Natural killer cell treated with Interleukin-12 subunit alpha and Interleukin-12 subunit beta and Interleukin-15 and Interleukin-18, amount 100 ng/mL, for 72 hours (primary cell): ENCODE measurements around the gene MCC. TPM values are rescaled to one million over a fixed set of nuclear protein-coding genes. Genes with fewer than 3 reads are reported as not detected.

ENCODE experiments used
- ATAC-seq, 2 donors: fragments of 150-1000 bp; cut with Tn5 transposase in 1 of 2; sonication (Bioruptor Pico), chemical (Tn5 transposase) in 1 of 2; 2 replicates each; pipeline ENCODE4 v1.10.0; 2021
- DNase-seq: peaks from one replicate; pipeline ENCODE4 v3.0.0; 2022; ENCODE audit warnings: low spot score
- H3K27ac Mint-ChIP-seq, 2 donors: 1 replicate in 1 of 2; 2 replicates in 1 of 2; pipeline ENCODE4 v1.8.0; 2022; ENCODE audit warnings: mixed read lengths in 2 of 2, mild to moderate bottlenecking in 1 of 2, moderate library complexity in 1 of 2
- H3K27me3 Mint-ChIP-seq, 2 donors: 1 replicate in 1 of 2; 2 replicates in 1 of 2; pipeline ENCODE4 v1.8.0; 2022; ENCODE audit warnings: mixed read lengths in 2 of 2
- H3K36me3 Mint-ChIP-seq: one replicate; pipeline ENCODE4 v1.8.0; 2022; ENCODE audit warnings: mixed read lengths
- H3K4me1 Mint-ChIP-seq, 2 donors: 1 replicate in 1 of 2; 2 replicates in 1 of 2; pipeline ENCODE4 v1.8.0; 2022; ENCODE audit warnings: low read depth in 2 of 2, mixed read lengths in 2 of 2, mild to moderate bottlenecking in 1 of 2
- H3K4me3 Mint-ChIP-seq: one replicate; pipeline ENCODE4 v1.8.0; 2022; ENCODE audit warnings: mixed read lengths
- H3K9me3 Mint-ChIP-seq: 2 replicates; pipeline ENCODE4 v1.8.0; 2022; ENCODE audit warnings: mixed read lengths
- total RNA-seq, 2 donors: library from RNA; stranded (reverse); gene quantifications; one replicate each; pipeline ENCODE4 v1.2.3, GENCODE V29; 2022

MCC gene
- total RNA-seq, 2 donors from 2014 or later, result 0.45 to 3.8 TPM

DNA sequence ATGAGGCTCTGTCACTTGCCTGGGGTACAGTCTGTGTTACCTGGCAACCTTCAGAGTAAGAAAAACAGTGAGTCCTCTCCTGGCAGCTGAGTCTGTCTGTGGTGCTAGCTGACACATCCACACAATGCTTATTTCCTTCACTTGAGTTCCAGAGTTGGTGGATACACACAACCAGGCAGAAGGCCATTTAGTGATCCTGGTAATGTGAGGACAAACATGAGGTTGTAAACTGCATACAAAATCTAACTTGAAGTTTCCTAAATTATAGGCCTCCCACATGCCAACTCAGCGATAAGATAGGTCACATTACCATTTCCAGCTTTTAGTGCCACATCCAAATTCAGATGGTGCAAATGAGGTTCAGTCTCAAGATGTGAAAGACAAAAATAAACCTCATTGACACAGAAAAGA, 386.1 kb downstream of the MCC start:
- Mint-ChIP-seq H3K4me1 (no peaks in the 10 kb centered on the region), H3K27ac (no peak overlapping the region), H3K4me3 (no peak overlapping the region)

DNA sequence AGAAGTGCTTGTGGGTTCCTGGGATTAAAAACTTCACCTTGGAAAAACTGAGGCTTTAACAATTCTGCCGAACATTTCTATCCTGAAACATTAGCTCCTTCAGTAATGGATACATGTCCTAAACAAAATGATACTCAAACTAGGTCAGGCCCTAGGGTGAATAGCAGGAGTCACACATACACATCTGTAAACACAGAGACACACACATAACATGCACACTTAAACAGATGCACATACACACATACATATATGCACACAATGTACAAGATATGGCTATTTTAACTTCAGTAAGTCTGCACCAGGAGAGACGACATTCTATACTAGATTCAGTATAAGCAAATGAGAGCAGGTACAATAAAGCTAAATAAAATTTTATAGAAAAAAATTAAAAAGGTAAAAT, 387.3 kb downstream of the MCC start:
- H3K4me3 Mint-ChIP-seq, result no peak overlapping the region
- no peaks in the 10 kb centered on the region for H3K9me3 Mint-ChIP-seq
- H3K4me1 Mint-ChIP-seq, result no peaks in the 10 kb centered on the region
- ATAC-seq, result no peak
- no peak overlapping the region for H3K27ac Mint-ChIP-seq
- no peak for DNase-seq
- no peaks in the 10 kb centered on the region for H3K36me3 Mint-ChIP-seq
- H3K27me3 Mint-ChIP-seq, result no peaks in the 10 kb centered on the region

More for the DNA sequence above, 386.1 kb downstream of the MCC start:
- ATAC-seq, result no peak
- Mint-ChIP-seq H3K9me3 (no peaks in the 10 kb centered on the region), H3K27me3 (peaks cover 0 to 3% of the 10 kb centered on the region in 2 donors), H3K36me3 (no peaks in the 10 kb centered on the region)
- no peak for DNase-seq

DNA sequence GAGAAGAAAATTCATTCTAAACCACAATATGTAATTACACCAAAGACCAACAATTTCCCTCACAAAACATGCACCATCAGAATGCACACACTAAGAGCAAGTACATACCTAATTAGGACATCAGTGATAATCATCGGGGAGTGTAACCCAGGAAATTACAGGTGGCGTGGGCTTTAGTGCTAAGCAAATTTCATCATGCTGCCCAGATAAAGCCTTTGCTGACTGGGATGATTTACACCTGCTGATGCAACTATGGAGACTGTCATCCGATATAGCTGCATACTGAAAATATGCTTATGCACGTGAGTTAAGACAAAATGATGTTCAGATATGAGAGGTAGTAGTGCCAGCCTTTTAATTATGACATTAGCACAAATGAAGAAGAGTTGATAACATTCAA, 388.4 kb downstream of the MCC start:
- H3K36me3 Mint-ChIP-seq, result no peaks in the 10 kb centered on the region
- no peak overlapping the region for H3K4me3 Mint-ChIP-seq
- no peaks in the 10 kb centered on the region for H3K9me3 Mint-ChIP-seq

DNA sequence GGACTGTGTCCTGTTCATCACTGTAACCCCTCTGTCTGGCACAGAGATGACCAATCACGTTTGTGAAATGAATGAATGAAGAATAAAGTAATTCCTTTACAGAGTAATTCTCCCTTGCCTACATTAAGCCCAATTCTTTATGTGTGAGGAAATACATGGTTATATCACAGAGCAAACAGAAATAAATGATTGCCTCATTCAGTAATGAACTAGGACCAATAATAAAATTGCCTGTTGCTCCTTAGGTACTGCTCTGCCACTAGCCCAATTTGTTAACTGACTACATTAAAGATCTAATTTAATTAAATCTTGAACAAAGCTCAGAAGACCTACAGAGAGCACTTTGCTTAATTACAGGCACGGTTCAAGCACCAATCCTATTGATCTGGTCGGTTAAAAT, 389.9 kb downstream of the MCC start:
- no peak overlapping the region for H3K27ac Mint-ChIP-seq
- H3K27me3 Mint-ChIP-seq, result no peaks in the 10 kb centered on the region
- DNase-seq, result no peak
- H3K4me3 Mint-ChIP-seq, result no peak overlapping the region
- H3K36me3 Mint-ChIP-seq, result no peaks in the 10 kb centered on the region
- no peak for ATAC-seq
- H3K9me3 Mint-ChIP-seq, result no peaks in the 10 kb centered on the region
- no peaks in the 10 kb centered on the region for H3K4me1 Mint-ChIP-seq

More for the DNA sequence above, 388.4 kb downstream of the MCC start:
- ATAC-seq (no peak), DNase-seq (no peak)
- no peak overlapping the region for H3K27ac Mint-ChIP-seq
- no peaks in the 10 kb centered on the region for H3K27me3 Mint-ChIP-seq
- no peaks in the 10 kb centered on the region for H3K4me1 Mint-ChIP-seq

DNA sequence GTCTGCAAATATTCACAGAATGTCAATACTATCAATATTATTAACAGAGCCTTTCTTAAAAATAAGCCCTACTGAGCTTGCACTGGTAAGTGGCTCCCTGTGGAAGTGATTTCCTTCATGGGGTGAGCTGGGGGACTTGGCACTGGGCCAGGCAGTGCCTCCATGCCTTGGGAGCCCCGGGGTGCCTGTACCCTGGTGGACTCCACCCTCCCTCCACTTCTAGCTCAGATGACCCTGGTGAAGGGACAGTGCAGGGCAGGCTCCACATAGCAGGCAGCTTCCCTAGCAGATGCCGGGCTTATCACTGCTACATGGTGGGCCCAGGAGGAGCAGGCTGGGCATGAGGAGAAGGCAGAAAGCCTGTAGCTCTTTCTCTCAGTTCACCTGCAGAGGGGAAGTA, 392.4 kb downstream of the MCC start:
- peak in 1 of 2 donors; percentile 30 for ATAC-seq
- Mint-ChIP-seq H3K4me1 (no peaks in the 10 kb centered on the region), H3K27ac (no peak overlapping the region), H3K9me3 (no peaks in the 10 kb centered on the region), H3K4me3 (no peak overlapping the region), H3K27me3 (no peaks in the 10 kb centered on the region), H3K36me3 (no peaks in the 10 kb centered on the region)
- DNase-seq, result no peak

DNA sequence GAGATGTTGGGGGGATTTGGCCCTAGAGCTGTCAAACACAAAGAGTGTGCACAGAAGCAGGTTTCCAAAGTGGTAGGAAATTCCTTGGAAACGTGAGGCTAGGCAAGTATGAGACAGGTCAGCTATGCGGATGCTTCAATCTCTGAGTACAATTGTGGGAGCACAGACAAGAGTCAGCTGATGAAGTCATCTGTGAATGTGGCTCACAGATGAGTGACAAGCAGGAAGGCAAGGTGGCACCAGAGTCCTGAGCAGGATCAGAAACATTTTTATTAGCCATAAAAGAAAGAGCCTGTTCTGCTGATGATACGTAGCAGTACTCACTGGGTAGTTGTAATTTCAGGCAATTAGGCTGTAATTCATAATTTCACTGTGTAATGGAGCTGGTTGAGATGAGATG, 394.7 kb downstream of the MCC start:
- Mint-ChIP-seq H3K9me3 (no peaks in the 10 kb centered on the region), H3K4me1 (no peaks in the 10 kb centered on the region), H3K36me3 (no peaks in the 10 kb centered on the region), H3K4me3 (no peak overlapping the region), H3K27me3 (peaks cover 8 to 16% of the 10 kb centered on the region in 2 donors), H3K27ac (no peak overlapping the region)
- DNase-seq, result no peak
- ATAC-seq, result no peak

DNA sequence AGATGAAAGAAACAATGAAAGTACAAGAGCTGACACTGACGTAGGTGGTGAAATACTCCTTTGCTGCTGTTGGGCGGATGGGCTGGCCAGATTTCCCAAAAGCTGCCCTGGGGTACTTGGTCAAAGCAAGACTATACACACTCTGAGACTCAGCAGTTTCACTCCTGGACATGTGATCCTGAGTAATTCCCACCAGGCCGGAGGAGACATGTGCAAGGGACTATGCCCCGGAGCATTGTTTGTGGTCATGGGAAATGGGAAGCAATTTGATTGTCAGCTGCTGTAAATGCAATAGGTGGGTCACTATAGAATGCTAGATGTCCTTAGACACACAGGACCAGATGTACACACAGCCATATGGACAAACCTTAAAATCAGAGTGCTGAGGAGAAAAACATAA, 395.6 kb downstream of the MCC start:
- ATAC-seq (no peak), DNase-seq (no peak)
- Mint-ChIP-seq H3K36me3 (no peaks in the 10 kb centered on the region), H3K4me3 (no peak overlapping the region), H3K9me3 (no peaks in the 10 kb centered on the region), H3K27me3 (peaks cover 8 to 22% of the 10 kb centered on the region in 2 donors), H3K4me1 (no peaks in the 10 kb centered on the region), H3K27ac (no peak overlapping the region)

DNA sequence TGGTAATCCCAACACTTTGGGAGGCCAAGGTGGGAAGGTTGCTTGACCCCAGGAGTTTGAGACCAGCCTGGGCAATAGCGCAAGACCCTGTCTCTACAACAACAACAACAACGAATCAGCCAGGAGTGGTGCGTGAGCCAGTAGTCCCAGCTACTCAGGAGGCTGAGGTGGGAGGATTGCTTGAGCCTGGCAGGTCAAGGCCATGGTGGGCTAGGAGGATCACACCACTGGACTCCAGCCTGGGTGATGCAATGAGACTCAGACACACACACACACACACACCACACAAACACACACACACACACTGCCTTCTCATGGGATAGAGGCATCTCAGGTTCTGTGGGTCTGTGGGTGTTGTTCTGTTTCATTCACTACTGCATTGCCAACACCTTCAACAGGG, 396.6 kb downstream of the MCC start:
- Mint-ChIP-seq H3K4me1 (no peaks in the 10 kb centered on the region), H3K36me3 (no peaks in the 10 kb centered on the region), H3K9me3 (no peaks in the 10 kb centered on the region), H3K27me3 (peaks cover 8 to 22% of the 10 kb centered on the region in 2 donors), H3K4me3 (no peak overlapping the region), H3K27ac (no peak overlapping the region)
- no peak for DNase-seq
- peak in 1 of 2 donors; percentile 25 for ATAC-seq

DNA sequence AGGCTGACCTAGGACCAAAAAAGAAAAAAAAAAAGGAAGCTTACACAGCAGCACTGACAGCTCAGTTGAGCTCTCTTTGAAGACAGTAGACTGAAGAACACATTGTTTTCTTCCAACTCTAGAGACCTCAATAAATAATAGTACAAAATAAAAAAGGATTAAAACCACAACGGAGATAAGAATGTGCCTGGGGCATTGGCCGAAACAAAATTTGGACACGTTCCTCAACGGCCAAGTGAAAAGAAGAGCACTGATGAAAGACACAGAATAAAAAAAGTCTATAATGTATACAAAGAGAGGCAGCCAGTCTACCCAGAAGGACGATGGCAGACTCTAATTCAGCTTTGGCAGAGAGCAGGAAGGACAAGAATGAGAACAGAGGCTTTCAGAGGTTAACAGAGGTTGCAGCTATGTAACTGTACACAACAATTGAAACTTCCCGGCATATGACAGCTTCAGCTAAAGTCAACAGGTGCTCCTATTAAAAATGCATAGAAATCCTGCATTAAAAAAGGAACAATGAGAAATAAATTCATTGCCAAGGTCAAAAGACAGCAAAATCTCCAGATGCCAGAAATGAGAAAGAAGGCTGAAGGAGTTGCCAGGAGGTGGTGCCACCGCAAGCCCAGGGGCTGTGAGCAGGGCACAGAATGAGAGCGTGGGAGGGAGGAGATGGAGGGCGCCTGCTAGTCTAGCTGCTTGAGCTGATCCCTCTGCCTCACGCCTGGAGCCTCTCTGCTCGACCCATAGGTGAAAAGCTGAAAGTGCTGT, 397.7 kb downstream of the MCC start:
- ATAC-seq, result no peak

DNA sequence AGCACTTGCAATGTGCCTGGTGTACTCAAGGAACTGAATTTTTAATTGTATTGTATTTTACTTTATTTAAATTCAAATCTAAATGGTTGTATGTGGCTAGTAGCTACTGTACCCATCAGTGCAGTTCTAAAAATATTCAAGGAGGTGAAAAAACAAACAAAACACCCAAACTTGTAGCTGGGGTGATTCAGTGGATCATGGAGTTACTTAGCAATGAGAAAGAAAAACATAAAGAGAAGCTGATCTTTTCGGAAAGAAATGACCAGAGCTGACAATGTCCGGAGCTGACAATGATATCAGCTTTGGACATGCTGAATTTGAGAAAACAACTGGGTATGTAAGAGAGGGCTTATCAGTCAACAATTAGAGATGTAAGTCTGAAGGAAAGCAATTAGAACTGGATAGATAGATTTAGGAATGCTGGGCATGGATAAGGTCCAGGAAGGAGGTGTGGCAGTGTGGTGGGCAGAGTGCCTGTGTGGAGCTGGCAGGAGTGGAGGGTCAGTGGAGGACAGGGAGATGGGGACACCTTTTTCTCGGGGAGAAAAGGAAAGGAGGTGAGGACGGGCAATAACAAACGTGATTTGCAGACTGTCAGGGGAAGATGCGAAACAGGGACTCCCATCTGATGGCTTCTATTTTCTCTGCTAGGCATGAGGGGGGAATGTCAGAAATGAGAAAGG, 398.5 kb downstream of the MCC start:
- peaks cover 13 to 22% of the 10 kb centered on the region in 2 donors for H3K27me3 Mint-ChIP-seq
- ATAC-seq, result no peak
- no peaks in the 10 kb centered on the region for H3K36me3 Mint-ChIP-seq
- no peak overlapping the region for H3K4me3 Mint-ChIP-seq
- H3K9me3 Mint-ChIP-seq, result no peaks in the 10 kb centered on the region
- no peak overlapping the region for H3K27ac Mint-ChIP-seq
- H3K4me1 Mint-ChIP-seq, result no peaks in the 10 kb centered on the region
- DNase-seq, result no peak

More for the DNA sequence above, 397.7 kb downstream of the MCC start:
- Mint-ChIP-seq H3K4me1 (no peaks in the 10 kb centered on the region), H3K36me3 (no peaks in the 10 kb centered on the region), H3K4me3 (no peak overlapping the region), H3K27me3 (peaks cover 13 to 22% of the 10 kb centered on the region in 2 donors), H3K27ac (no peak overlapping the region), H3K9me3 (no peaks in the 10 kb centered on the region)
- DNase-seq, result no peak

DNA sequence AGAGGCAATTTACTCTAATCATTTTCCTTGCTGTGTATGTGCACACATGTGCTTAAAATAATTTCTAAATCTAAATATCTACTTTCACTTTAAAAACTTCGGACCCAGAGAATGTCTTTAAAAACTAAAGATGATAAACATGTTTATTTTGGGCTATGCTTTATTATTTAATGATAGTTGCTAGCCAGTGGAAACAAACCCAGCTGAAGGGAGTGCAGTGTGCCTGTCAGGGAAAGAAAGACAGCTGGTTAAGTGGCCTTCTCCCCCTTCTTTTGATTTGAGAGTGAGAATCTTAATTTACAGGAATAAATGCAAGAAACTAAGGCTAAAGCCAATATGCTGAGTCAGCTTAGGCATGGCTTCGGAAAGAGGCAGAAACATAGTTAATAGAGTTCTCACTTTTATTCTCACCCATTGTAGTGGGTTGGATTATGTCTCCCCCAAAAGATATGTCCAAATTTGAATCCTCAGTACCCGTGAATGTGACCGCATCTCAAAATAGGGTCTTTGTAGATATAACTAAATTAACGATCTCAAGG, 400.2 kb downstream of the MCC start:
- H3K27ac Mint-ChIP-seq, result no peak overlapping the region

DNA sequence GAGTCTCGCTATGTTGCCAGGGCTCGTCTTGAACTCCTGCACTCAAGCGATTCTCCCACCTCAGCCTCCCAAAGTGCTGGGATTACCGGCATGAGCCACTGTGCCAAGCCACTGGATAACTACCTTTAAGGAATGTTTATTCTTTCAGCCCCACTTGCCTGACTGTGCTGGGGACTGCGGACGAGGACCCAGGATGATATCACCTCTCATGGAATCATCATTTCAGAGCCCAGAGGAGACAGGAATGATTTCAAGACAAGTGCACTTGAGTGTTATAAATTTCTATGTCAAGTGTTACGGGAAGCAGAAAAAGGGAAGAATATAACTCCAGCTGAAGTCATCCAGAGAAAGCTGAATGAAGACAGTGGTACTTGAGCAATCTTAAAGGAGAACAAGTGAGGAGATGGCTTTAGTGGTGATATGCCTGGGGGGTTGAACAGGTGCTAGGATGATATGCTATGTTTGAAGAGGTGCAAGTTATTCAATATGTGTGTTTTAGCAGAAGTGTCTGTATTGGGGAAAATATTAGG, 402.3 kb downstream of the MCC start:
- ATAC-seq, result no peak
- DNase-seq, result no peak
- Mint-ChIP-seq H3K9me3 (no peaks in the 10 kb centered on the region), H3K4me3 (no peak overlapping the region), H3K27me3 (peaks cover 13 to 22% of the 10 kb centered on the region in 2 donors), H3K27ac (no peak overlapping the region), H3K36me3 (no peaks in the 10 kb centered on the region), H3K4me1 (no peaks in the 10 kb centered on the region)

More for the DNA sequence above, 400.2 kb downstream of the MCC start:
- H3K36me3 Mint-ChIP-seq, result no peaks in the 10 kb centered on the region
- no peak for ATAC-seq
- no peak overlapping the region for H3K4me3 Mint-ChIP-seq
- peaks cover 13 to 22% of the 10 kb centered on the region in 2 donors for H3K27me3 Mint-ChIP-seq
- H3K9me3 Mint-ChIP-seq, result no peaks in the 10 kb centered on the region
- no peaks in the 10 kb centered on the region for H3K4me1 Mint-ChIP-seq
- no peak for DNase-seq

DNA sequence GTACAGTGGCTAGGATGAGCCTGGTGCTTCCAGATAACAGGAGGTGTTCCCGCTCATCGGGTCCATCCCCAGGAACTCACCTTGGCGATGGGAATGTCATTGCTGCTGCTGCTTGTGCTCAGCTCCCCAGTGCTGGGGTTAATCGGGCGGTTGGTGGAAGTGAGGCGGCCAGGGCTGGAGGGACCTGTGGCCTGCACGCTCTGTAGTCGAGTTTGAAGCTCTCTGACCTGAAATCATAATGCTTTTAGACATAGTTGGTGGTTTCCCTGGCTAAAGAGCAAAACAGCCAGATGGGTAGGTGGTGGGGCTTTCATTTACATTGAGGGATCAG, 403.2 kb downstream of the MCC start:
- H3K4me3 Mint-ChIP-seq, result no peak overlapping the region
- no peaks in the 10 kb centered on the region for H3K36me3 Mint-ChIP-seq
- H3K27ac Mint-ChIP-seq, result no peak overlapping the region
- no peak for DNase-seq
- ATAC-seq, result peak; percentile 6 to 20
- H3K27me3 Mint-ChIP-seq, result peaks cover 12 to 19% of the 10 kb centered on the region in 2 donors
- no peaks in the 10 kb centered on the region for H3K9me3 Mint-ChIP-seq
- no peaks in the 10 kb centered on the region for H3K4me1 Mint-ChIP-seq
